Adipose tissue (tissue), 3 donors: ENCODE results near the gene OR10AD1. TPM values are rescaled to one million over a fixed set of nuclear protein-coding genes. Genes with fewer than 3 reads are reported as not detected.

Source experiments
- H3K27ac ChIP-seq: one replicate; pipeline ENCODE4 v1.5.1; 2013; ENCODE audit warnings: low read depth, low read length
- WGBS, 3 donors: extraction: QIAGEN DNeasy Blood & Tissue Kit; methylation state at CpG; one replicate each; pipeline ENCODE4 v1.1.7; 2013; 5-methylcytosine and 5-hydroxymethylcytosine counted together
- polyA plus RNA-seq, 3 donors: library from polyadenylated mRNA; stranded (reverse); fragments of 200-250 nt; gene quantifications; one replicate each; pipeline ENCODE4 v1.2.3, GENCODE V29; 2013
- donor health status: healthy with polysubstance abuse.
- donor health status: Bipolar disorder and iron deficiency.
- donor health status: healthy.

OR10AD1 gene
- polyA plus RNA-seq, 3 donors = not detected

DNA sequence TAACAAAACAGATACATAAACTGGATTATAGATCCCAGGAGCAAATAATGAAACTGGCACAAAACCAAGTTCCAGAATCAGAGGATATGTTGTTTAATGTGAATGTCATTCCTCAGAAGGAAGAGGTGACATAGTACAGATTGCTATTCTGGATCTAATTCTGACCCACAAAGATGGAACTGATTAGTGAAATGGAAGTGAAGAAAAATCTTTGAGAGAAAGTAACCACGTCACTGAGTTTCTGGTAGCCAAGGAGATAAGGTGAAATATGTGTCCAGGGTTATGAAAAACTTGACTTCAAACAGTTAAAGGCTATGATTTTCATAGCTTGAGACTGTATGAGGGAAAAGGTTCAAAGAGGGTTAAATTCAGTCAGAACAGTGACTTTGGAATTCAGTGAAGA lies 8.3 kb downstream of the OR10AD1 start:
- WGBS, 3 donors = 49 to 66% (median 59%) methylated on average over 1 of the region's 1 CpG
- no peak overlapping the region for H3K27ac ChIP-seq

DNA sequence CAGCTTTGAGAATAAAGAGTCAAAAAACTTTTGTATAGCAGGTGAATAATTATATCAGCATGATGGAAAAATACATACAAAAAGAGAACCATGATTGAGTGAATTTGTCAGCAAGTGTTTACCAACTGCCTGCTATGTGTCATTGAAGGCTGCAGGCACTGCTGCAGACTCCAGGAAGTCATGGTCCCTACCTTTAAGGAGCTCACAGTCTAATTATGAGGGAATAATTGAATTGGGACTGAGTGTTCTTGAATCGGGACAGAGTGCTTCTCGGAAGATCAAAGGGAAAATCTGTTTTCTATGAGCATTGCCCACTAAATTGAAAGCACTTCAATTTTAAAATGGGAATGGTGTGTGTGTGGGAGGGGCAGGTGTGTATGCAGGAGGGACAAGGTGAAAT lies 9.5 kb downstream of the OR10AD1 start:
- WGBS, 3 donors = 61 to 75% (median 74%) methylated on average over 2 of the region's 2 CpGs
- no peak overlapping the region for H3K27ac ChIP-seq

DNA sequence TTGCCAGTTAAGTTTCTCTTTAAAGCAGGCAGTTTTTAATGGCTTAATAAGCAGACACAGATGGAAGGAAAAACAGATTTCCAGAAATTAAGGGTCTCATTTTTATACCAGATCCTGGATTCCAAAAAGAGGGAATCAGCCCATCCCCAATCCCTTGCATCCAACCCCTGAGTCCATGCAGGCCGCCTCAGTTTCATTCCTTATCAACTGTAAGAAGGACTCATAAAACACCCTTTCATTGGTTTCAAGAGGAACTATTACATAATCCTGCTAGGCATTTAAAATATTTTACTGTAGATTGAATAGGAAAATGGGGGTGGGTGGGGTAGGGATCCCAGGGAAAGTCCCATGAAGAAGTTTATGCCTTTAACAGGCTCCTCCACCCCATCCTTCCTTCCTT lies 10.2 kb downstream of the OR10AD1 start:
- no peak overlapping the region for H3K27ac ChIP-seq
- 52 to 93% (median 76%) methylated on average over 1 of the region's 1 CpG for WGBS, 3 donors

DNA sequence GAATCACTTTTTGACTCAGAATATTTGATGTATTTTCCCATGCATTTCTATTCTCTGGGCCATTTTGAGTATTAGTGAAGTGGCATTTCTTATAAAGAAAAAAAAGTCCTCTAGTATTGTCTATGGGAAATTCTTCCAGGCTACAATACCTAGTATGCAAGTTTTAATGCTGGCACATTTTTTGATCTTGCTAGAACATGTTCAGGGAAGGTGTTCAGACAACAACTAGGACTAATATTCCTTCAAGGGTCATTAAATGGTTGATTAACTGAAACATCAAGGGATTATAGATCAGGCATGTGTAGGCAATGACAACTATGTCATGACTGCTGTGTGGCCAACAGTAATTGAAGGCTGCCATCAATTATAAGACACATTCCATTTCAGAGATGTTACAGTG lies 12.0 kb downstream of the OR10AD1 start:
- no peak overlapping the region for H3K27ac ChIP-seq

GRCh38 chr12:48189331-48190125 lies 13.6 kb downstream of the OR10AD1 start:
- H3K27ac ChIP-seq = no peak overlapping the region
- WGBS, 3 donors = 38 to 46% (median 41%) methylated on average over 6 of the region's 6 CpGs

- WGBS, 3 donors = 77 to 86% (median 84%) methylated on average over 10 of the region's 10 CpGs
- no peak overlapping the region for H3K27ac ChIP-seq
These were observed 15.0 kb downstream of the OR10AD1 start for GRCh38 chr12:48187916-48188695.

DNA sequence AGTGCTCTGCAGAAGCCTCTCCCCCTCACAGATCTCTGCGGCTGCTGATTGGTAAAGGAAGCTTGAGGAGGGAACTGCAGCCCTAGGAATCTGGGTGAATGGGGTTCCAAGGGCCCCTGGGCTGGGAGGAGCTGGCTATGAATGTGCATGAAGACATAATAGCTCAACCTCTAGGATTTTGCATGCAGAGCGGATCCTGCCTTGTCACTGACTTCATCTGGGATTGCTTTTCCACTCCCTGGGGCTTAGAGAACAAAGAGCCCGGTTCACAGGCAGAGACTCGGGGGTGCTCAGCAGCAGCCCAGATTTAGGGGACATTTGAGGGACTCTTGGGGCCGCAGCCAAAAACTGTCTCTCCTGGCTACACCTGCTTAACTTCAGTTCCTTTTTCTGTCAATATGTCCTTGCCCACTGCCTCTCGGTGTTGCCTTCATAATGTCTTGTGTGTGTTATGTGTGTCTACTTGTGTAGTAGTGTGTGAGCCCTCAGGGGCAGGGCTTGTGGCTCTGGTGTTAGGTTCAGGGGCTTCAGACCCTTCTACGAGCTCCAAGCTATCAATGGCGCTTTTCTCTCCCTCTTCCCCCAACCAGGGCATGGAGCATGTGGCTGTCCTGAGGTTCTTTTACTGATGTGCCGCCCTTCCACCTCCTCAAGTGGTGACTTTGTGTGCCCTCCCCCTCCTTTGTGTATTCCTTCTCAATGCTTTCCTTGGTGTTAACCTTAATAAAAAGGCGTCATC lies 17.7 kb downstream of the OR10AD1 start:
- WGBS, 3 donors = 61 to 71% (median 65%) methylated on average over 10 of the region's 10 CpGs
- no peak overlapping the region for H3K27ac ChIP-seq

GRCh38 chr12:48184549-48184922 lies 18.6 kb downstream of the OR10AD1 start:
- no peak overlapping the region for H3K27ac ChIP-seq
- WGBS, 3 donors = 4 to 12% (median 11%) methylated on average over 20 of the region's 20 CpGs

GRCh38 chr12:48183876-48184548 lies 19.1 kb downstream of the OR10AD1 start:
- WGBS, 3 donors = 2 to 3% (median 3%) methylated on average over 46 to 61 of the region's 61 CpGs
- H3K27ac ChIP-seq = no peak overlapping the region

DNA sequence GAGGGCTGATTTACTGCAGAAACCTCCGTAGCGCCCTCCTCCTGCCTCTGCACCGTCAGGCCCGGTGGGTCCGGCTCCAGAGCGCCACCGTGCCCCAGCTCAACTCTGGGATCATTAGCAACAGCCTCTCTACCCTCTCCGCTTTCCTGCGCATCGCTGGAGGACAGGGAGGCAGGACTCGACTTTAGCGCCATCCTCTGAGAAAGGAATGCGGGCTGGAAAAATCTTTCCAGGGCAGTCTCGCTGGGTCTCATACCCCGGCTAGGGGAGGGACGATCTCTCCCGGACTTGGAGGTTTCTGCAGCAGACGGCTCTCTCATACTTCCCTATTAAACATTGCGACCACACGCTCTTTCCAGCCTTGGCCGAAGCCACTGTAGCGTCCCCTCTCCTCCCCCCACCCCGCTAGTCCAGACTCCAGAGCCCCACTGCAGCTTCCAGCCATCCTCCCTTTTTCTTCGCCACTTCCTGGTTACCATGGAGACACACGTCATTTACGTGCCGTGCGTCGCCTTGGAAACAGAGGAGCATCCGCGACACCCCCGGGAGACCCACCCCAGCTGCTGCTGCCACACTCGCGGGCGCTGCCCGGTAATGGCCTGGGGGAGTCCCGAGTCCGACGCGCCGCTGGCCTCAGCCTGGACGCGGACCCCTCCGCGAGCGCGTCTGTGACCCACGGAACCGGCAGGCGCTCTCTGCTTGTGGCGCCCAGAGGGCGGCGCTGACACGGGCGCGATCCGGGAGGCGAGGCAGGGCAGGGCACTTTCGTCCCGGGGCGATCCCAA lies 19.8 kb downstream of the OR10AD1 start, which contains the start of gene CCDC184:
TSS of gene CCDC184 (plus strand) at position 554 of the 785 bp plus-strand sequence. CDS start 479 bp downstream, outside the sequence.
- 0 to 1% (median 1%) methylated on average over 54 to 61 of the region's 61 CpGs for WGBS, 3 donors
- no peak within 1 kb of the TSS for H3K27ac ChIP-seq

- no peak overlapping the region for H3K27ac ChIP-seq
These were observed 20.5 kb downstream of the OR10AD1 start for GRCh38 chr12:48182631-48183030.

GRCh38 chr12:48180857-48181495 lies 22.1 kb downstream of the OR10AD1 start:
- no peak overlapping the region for H3K27ac ChIP-seq
- whole genome bisulfite sequencing, 3 donors = 77 to 92% (median 88%) methylated on average over 2 of the region's 2 CpGs

More at GRCh38 chr12:48182631-48183030, 20.5 kb downstream of the OR10AD1 start:
- WGBS, 3 donors = 10 to 13% (median 11%) methylated on average over 7 of the region's 7 CpGs

DNA sequence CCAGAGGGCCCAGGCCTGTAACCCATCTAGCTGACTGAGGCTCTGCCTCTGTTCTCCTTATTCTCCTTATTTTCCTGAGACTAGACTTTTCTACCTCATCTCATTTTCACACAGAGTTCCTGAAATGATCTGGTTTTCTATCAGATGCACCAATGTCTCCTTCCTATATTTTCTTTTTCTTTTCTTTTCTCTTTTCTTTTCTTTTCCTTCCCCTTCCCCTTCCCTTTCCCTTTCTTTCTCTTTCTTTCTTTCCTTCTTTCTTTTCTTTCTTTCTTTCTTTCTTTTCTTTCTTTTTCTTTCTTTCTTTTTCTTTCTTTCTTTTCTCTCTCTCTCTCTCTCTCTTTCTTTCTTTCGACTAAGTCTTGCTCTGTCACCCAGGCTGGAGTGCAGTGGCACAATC lies 22.7 kb downstream of the OR10AD1 start:
- no peak overlapping the region for H3K27ac ChIP-seq
- 79 to 86% (median 81%) methylated on average over 1 of the region's 1 CpG for WGBS, 3 donors

DNA sequence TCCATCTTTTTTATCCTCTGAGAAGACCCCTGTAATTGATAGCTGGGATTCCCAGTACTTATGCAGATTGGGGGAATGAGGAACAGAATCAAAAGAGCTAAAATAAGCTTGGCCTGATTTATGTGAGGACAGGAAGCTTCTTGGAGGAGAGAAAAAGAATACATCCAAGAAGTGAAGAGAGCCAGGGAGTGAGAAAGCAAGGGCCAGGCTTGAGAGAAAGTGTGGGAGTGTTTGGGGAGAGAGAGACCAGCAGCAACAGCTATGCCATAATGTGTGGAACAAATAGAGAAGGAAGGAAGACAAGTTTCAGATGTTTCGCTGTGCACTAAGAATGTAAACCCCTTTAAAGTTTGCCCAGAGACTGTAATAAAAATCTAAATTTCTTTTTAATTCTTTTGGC lies 23.6 kb downstream of the OR10AD1 start:
- H3K27ac ChIP-seq = no peak overlapping the region
- WGBS, 3 donors = 89 to 93% (median 89%) methylated on average over 1 of the region's 1 CpG

- no peak overlapping the region for H3K27ac ChIP-seq
- WGBS, 3 donors = 69 to 81% (median 76%) methylated on average over 4 of the region's 4 CpGs
These were observed 25.1 kb downstream of the OR10AD1 start for GRCh38 chr12:48177982-48178381.

GRCh38 chr12:48176417-48176751 lies 26.7 kb downstream of the OR10AD1 start:
- no peak overlapping the region for H3K27ac ChIP-seq

- WGBS, 3 donors = 52 to 56% (median 55%) methylated on average over 3 of the region's 3 CpGs
- H3K27ac ChIP-seq = no peak overlapping the region
These were observed 27.3 kb downstream of the OR10AD1 start for GRCh38 chr12:48175613-48176416.
